NK-92 treated with Interleukin-12 subunit alpha and Interleukin-12 subunit beta, amount 100 ng/mL, for 24 hours (cell line): ENCODE results near the gene USP37.

Source experiments
- DNase-seq: peaks from one replicate; lab custom pipeline; 2025; lab: John Stamatoyannopoulos, UW

USP37 gene

DNA sequence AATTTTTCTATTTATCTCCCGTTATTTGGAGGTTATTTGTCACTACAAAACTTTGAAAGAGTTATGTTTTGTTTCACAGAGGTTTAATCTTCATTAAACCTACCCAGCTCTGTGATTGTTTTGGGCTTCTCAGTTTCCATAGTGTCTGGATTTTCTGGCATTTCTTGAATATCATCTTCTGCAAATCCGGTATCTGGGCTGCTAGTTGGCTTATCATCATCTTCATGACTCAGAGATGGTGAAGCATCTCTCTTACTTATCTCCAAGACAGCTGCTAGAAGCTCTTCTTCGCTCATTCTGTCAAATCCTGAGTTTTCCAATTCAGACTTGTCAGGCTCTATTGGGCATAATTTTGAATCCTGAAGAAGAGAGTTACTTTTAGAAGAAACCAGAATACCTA is 93.6 kb downstream of the USP37 start:
- DNase-seq: no peak

DNA sequence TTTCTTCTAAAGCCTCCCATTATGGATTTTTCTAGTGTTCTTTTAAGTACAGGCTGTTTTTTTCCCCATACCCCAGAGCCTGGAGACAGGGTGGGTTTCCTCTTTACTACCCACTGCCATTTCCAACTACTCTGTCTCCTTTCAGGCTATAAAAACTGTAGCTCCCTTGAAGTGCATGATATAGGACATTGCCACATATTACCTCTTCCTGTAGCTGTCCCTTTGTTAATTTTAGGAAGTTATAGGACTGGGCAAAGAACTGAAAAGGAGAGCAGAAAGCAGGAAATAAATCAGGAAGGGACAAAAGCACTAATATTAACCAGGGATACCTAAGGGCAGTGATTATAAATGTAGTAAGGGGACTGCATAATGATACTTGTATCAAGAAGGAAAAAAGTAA is 95.2 kb downstream of the USP37 start:
- no peak for DNase-seq

DNA sequence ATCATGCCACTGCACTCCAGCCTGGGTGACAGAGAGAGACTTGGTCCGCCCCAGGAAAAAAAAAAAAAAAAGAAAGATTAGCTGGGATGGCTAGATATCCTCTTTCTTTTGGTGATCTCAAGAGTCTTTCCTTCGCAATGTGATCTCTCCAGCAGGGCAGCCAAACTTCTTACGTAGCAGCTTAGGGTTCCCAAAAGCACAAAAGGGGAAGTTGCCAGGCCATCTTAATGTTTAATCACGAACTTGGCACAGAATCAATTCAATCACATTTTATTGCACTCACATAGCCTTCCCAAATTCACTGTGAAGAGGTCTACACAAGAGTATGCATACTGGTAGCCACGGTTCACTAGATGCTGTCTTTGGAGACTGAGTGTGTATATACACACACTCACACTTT is 96.2 kb downstream of the USP37 start:
- DNase-seq: no peak

DNA sequence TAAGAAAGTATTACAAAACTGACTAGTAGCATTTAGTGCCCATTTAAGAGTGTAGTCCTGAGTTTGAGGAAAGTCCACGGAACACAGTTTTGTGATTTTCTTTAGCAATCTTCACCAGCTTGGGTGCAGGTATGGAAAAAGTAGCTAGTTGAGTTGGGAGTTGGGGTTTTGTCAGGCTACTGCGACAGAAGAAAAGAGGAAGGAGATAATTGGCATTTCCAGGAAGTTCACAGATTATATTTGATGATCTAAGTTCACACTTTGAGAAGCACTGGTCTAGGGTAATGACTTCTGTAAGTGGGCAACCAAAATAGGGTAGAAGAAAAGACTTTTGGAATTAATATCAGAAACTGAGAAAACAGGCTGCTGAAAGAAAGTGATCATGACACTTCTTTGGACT is 97.1 kb downstream of the USP37 start:
- no peak for DNase-seq

DNA sequence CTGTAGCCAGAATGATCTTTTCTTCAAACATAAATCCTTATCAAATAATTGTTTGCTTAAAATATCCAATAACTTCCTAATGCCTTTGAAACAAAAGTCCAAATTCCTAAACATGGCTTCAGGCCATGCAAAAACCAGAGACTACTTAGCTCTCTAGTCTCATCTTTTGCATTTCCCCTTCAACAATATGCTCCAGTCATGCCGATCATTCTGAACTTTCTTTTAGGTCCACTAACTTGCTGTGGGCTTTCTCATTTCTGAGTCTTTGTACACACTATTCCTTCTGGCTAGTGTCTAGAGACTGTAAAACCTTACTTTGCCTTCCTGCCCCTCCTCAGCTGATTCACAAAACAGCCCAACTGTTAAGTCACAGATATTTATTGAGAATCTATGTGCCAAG is 97.7 kb downstream of the USP37 start:
- no peak for DNase-seq

DNA sequence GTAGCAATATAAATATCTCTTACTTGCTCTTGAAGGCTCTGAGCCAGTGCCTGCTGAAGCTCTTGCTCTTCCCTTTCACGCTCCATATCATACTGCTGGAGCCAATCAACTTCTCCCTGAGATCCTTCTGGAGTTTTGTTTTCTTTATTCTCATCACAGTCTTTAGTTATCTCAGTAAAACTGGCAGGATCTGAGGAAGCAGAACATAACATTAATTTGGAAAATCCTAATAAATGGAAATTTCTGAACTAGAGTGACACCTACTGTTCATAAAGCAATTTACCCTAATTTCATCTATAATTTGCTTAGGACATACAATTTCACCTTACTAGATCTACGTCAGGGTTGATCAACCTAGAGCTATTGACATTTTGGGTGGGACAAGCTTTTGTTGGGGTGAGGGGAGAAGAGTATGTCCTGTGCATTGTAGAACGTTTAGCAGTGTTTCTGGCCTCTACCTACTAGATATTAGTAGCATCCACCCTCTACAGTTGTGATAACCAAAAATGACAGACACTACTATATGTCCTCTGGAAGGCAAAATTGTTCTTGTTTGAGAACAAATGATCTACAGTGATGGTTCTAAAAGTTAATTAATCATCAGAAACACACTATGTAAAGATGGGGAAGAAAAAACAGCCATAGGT is 102.0 kb downstream of the USP37 start:
- no peak for DNase-seq

DNA sequence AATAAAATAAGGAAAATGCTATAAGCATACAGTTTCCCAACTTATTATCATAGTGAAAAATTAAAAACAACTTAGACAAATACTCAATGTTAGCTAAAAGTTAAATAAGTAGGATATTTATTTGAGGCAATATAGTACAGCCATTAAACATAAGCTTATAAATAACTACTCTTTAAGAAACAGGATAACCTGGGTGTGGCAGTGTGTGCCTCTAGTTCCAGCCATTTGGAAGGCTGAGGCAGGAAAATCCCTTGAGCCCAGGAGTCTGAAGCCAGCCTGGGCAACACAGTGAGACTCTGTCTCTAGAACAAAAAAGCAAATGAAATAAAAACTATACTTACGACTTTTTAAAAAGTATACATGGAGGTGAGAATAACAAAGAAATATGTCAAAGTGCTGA is 109.6 kb downstream of the USP37 start:
- no peak for DNase-seq

DNA sequence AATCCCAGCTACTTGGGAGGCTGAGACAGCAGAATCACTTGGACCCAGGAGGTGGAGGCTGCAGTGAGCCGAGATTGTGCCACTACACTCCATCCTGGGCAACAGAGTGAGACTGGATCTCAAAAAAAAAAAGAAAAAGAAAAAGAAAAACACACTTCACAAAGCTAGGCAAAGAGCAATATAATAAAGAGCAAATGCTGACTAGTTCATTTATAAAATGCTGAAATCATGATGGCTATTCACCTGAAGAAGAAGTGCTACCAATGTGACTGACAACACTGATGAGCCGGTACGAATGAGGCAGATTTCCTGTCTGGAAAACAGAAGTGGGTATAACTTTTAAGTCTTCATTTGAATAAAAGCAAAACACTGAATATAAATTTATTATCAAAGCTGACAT is 111.3 kb downstream of the USP37 start:
- no peak for DNase-seq

DNA sequence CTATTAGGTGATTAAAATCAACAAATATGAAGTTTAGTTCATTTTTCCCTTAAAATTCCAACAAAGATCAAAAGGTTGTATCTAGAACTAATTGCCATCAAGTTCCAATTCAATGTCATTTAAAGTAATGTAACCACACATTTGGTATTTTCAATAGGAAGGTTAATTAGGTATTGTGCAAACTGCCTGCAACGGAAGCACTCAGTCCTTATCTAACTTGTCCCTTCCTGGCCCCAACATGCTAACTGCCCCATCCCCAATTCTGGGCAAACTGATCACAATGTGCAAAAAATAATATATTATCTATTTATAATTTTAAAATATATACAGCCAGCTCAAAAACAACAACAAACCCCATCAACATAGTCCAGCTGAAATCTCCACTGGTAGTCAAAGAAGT is 116.1 kb downstream of the USP37 start:
- DNase-seq: no peak

DNA sequence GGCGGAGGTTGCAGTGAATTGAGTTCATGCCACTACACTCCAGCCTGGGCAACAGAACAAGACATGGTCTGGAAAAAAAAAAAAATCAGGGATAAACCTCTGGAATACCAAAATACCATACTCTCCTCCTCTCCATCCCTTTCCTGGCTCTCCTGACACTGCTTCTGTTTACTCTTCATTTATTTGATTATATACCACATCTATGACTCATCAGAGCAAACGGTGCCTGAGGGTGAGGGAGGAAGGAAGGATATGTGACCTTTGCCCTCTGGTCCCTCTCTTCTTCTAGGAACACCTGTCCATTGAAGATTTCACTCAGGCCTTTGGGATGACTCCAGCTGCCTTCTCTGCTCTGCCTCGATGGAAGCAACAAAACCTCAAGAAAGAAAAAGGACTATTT is 119.2 kb downstream of the USP37 start:
- DNase-seq: no peak

DNA sequence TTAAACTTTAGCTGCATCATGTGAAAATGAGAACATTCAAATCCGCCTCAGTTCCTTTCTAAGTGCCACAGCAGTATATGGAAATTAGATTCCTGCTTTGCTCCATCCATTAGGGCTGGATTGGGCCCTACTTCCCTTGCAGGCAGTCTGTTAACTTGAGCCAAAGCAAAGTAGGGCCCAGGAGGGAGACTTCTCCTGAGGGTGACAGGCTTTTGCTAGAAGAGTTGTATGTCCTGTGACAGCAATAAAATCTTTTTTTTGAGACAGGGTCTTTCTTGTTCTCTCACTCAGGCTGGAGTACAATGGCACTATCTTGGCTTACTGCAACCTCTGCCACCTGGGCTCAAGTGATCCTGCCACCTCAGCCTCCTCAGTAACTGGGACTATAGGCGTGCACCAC is 121.1 kb downstream of the USP37 start:
- DNase-seq: no peak

DNA sequence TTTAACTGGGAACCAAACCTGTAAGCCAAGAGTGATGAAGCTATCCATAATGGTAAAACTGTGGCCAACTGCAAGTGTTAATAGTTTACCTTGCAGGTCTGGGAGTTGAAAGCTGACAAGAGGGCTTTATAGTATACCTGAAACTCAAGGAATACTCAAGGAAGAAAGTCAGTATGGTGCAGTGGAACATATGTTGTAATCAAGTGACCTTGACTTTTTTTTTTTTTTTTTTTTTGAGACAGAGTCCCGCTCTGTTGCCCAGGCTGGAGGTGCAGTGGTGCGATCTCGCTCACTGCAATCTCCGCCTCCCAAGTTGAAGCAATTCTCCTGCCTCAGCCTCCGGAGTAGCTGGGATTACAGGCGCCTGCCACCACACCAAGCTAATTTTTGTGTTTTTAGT is 121.6 kb downstream of the USP37 start:
- DNase-seq: no peak

DNA sequence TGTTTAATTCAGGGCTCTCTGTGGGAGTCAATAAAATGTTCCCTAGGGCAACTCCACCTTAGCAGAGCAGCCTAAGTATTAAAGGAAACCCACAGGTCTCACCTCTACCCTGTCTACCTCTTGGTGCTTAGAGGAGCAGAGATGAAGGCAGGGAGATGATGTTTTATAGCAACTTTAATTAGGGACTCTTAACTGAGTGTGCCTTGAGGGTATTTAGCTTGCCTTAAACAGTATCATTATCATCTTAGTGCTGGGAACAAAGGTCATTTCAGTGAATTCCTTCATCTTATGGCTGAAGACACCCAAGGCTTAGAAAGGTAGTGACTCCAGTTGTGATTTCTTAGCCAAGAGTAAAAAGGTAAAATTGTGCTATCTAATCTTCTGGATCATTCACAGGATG is 122.5 kb downstream of the USP37 start:
- no peak for DNase-seq

DNA sequence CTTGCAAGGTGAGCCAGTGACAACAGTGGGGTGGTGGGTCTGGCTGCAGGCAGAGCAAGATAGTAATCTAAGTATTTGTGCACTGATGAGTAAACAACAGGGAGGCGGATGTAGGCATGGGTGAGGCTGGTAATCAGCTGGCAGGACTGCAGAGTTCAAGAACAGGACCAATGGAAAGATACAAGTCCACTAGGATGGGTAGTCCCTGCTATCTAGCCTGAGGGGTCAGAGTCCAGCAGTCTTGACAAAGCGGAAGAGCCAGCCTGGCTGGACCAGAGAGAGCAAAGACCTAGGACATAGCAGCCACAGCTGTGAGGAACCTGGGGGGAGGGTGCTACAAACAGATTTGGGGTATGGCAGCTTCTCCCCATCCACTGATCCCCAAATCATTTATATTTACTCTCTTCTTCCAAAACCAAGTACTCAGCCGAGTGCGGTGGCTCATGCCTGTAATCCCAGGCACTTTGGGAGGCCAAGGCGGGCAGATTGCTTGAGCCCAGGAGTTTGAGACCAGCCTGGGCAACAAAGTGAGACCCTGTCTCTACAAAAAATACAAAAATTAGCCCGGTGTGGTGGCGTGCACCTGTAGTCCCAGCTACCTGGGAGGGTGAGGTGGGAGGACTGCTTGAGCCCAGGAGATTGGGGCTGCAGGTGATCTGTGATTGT is 123.3 kb downstream of the USP37 start:
- no peak for DNase-seq

DNA sequence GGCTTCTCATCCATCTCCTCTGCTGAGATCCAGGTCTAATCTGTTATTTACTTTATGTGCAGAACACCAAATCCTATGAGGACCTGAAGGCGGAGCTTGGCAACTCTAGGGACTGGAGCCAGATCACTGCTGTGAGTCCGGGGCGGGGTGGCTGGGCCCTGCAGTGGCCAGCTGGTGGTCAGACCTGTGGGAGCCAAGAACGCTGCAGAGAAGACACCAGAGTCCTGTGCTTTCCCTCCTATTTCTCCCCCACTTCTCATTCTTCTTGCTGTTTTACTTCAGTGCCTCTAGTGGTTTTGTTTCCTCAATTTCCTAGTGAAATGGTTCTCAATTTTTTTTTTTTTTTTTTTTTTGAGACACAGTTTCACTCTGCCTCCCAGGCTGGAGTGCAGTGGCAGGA is 129.6 kb downstream of the USP37 start:
- DNase-seq: no peak

DNA sequence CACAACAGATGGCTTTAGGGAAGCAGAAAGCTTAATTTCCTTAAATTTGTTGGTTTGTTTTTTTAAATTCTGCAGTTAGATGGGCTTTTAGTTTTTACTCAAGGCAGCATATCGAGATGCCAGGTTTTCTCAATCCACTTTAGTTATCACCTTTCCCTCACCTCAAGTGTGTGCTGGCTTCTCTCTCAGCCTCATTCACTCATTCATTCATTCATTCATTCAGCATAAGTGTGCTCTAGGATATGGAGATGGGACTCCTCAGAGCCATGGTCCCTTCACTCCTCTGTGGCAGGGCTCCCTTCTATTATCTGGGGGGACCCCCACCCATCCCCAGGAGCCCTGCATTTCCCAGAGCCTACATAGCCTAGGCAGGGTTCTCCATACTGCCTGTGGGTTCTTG is 130.2 kb downstream of the USP37 start:
- no peak for DNase-seq

DNA sequence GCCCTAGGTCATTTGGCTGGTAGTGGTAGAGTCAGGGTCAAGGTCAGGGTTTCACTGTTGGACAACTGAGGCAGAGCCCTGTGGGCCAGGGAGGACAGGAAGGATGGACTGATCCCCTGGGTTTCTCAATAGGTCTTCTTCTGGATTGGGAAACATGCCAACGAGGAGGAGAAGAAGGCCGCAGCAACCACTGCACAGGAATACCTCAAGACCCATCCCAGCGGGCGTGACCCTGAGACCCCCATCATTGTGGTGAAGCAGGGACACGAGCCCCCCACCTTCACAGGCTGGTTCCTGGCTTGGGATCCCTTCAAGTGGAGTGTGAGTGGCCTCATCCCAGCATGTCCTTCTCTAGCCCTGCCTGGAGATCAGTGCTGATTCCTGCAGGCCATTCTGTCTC is 131.2 kb downstream of the USP37 start:
- no peak for DNase-seq

DNA sequence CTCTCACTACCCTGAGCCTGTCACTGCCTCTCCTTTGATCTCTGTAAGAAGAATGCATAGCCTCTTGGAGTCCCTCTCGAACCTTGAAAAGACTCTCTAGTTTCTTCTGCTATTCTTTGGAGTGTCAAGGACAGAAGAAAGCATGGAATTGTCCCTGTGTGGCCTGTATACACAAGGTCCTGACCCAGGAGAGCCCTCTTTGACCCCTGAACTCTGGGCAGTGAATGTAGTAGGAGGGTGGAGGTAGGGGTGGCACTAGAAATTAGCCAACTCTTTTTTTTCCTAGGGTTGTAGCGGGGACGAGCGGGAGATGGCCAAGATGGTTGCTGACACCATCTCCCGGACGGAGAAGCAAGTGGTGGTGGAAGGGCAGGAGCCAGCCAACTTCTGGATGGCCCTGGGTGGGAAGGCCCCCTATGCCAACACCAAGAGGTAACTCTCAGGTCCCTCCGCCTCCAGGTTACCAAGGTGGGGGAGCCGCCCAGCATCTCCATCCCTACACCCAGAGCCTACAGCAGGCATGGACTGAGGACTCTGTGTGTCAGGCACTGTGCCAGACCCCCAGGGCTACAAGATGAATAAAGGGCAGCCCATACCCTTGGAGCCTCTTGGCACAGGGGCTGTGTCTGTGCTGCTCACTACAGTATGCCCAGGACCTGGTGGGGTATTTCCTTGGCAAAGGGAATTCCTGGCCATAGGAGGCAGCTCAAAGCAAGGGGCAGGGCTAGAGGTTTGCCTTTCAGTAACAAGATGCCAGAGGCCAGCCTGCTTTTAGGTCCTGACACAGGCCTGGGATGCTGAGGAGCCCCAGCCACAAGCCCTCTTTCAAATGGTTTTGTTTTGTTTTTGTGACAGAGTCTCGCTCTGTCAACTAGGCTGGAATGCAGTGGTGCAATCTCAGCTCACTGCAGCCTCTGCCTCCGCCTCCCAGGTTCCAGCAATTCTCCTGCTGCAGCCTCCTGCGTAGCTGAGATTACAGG is 132.9 kb downstream of the USP37 start:
- no peak for DNase-seq

DNA sequence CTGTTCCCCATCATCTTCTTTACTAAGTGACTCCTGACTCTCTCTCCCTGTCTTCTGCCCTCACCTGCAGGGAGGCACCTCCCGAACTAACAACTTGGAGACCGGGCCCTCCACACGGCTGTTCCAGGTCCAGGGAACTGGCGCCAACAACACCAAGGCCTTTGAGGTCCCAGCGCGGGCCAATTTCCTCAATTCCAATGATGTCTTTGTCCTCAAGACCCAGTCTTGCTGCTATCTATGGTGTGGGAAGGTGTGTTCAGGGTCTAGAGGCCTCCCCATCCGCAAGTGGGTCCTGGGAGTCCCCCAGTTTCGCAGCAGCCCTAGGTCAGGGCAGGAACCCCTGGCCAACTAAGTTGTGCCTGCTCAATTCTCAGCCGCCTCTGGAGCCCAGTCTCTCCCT is 133.7 kb downstream of the USP37 start:
- DNase-seq: no peak

DNA sequence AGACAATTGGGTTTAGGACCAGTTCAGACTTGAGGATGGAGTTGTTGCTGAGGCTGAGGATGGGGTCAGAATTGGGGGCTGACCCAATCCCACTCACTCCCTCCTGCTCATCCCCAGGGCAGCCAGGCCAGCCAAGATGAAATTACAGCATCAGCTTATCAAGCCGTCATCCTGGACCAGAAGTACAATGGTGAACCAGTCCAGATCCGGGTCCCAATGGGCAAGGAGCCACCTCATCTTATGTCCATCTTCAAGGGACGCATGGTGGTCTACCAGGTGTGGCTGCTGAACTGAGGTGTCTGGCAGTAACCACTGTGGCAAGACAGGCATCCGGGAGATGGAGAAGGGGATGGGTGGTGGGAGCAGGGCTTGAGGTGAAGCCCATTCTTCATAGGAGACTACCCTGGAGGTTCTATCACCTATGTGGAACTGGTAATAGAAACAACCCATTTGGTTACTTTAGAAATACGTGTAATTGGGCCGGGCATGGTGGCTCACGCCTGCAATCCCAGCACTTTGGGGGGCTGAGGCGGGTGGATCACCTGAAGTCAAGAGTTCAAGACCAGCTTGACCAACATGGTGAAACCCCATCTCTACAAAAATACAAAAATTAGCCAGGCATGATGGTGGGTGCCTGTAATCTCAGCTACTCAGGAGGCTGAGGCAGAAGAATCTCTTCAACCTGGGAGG is 135.3 kb downstream of the USP37 start:
- DNase-seq: no peak

DNA sequence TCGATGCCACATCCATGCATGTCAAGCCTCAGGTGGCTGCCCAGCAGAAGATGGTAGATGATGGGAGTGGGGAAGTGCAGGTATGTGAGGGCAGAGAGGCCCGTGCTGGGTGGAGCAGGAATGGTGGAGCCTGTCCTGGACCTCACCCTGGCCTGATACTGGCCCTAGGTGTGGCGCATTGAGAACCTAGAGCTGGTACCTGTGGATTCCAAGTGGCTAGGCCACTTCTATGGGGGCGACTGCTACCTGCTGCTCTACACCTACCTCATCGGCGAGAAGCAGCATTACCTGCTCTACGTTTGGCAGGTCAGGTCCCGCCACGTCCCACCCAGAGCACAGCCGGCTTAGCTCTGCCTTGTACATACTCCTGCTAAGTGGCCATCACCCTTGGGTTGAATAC is 136.3 kb downstream of the USP37 start:
- no peak for DNase-seq

DNA sequence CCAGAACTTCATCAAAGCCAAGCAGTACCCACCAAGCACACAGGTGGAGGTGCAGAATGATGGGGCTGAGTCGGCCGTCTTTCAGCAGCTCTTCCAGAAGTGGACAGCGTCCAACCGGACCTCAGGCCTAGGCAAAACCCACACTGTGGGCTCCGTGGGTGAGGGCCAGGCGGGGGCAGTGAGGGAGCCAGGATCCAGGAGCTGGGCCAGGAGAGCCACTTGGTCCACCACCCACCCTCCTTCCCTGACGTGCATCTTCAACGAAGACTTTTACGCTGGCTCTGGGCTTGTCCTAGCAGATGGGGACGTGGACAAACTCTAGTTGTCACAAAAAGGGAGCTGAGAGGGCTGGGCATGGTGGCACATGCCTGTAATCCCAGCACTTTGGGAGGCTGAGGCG is 137.4 kb downstream of the USP37 start:
- DNase-seq: no peak
